ENCODE data around the gene CACNA1G. TPM values are rescaled to one million over a fixed set of nuclear protein-coding genes. Genes with fewer than 3 reads are reported as not detected.
A peak's percentile ranks its signal among the peaks of the same experiment; 100 is the strongest.

The CACNA1G gene
- polyA plus RNA-seq, 4 donors, result 6.5 to 7.4 (median 6.9) TPM

DNA sequence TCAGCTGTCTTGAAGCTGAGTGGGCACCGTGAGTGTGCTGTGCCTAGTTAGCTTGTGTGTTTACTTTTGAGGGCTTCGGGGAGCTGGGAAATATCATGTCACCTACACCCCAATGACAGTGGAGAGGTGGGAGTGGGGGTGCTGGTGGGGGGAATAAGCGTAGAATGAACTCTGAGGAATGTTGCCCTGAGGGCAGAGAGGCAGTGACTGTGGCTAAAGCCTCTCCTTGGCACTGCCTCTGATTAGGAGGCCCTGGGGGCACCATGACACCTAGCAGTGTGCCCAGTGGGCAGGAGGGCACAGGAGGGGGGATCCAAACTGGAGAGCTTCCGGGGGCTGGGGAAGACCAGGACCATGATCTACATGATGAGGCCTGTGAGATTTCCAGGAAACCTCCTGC is 24.8 kb downstream of the CACNA1G start:
- no peak for DNase-seq (ENCODE audit: low read depth in 4 of 4, low spot score in 3 of 4)

DNA sequence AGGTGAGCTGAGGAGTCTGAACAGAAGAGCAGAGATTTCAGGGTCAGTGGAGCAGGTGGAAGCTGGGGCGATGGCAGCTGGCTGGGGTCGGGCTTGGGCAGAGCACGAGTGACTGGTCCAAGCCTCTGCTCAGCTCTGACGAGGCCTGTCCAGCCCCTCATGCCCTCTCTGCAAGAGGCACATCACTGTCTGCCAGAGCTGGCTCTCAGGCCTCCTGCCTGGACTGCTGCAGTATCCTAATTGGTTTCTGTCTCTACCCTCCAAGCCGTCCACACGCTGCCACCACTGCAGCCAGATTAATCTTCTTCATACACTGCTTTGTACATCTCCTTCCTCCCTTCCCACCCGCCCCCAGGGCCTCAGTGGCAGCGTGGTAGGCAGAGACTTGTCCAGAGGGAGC is 25.4 kb downstream of the CACNA1G start:
- no peak for DNase-seq (ENCODE audit: low read depth in 4 of 4, low spot score in 3 of 4)

DNA sequence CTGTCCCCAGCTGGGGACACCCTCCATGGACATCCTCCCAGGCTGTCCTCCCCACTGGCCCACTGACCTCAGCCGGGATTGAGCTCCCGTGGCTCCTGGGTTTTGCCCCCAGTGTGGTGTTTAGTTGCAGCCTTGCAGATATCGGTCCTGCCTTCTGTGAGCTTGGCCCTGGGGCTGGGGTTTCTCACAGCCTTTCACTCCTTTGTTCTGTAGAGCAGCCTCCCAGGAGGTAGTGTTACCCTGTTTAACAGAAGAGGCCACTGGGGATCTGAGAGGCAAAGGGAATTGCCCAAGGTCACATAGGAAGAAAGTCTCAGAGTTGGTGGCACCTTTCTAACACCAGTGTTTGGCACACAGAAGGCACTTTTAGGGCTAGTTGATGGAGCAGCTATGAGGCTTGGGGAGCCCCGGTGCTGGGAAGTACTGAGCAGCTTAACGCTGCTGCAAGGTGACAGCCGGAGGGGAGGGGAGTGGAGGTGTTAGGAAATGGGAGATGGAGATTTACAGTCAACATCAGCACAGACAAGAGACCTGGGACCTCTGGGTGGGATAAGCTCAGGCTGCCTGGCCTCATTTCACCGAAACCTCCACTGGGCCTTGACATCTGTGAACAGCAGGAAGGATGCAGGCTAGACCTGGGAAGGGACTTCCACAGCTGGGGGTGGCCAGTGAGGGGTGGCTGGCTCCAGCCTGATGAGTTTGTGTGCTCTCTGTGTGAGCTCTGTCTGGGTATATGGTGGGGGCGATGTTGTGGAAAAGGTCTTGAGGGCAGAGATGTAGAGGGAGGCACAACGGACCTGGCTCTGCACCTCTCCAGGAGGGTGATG is 26.1 kb downstream of the CACNA1G start:
- DNase-seq (ENCODE audit: low read depth in 4 of 4, low spot score in 3 of 4), result no peak

GRCh38 chr17:50587571-50587970 is 27.1 kb downstream of the CACNA1G start:
- DNase-seq (ENCODE audit: low read depth in 4 of 4, low spot score in 3 of 4), result no peak

- DNase-seq (ENCODE audit: low read depth in 4 of 4, low spot score in 3 of 4), result no peak
These were observed 28.0 kb downstream of the CACNA1G start for GRCh38 chr17:50588391-50589049.

- DNase-seq (ENCODE audit: low read depth in 4 of 4, low spot score in 3 of 4), result peak in 1 of 4 donors; percentile 52
These were observed 28.7 kb downstream of the CACNA1G start for GRCh38 chr17:50589095-50589705.

- DNase-seq (ENCODE audit: low read depth in 4 of 4, low spot score in 3 of 4), result no peak
These were observed 30.6 kb downstream of the CACNA1G start for GRCh38 chr17:50590946-50591737.

DNA sequence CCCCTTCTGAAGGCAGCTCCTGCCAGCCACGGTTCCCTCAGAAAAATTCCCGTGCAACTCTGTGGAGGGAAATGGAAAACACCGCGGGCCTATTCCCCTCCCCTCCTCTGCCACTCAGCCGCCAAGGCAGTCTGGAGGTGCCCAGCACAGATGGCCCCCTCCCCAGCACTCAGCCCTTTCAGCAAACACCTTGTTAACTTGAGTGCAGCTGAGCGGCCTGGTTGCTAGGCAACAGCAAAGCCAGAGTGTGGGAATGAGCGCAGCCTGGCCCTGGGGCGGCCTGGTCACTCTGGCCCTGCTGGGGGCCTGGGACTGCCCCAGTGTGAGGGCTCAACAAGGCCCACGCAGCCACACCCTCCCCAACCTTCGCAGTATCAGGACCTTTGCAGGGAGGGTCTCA is 32.8 kb downstream of the CACNA1G start:
- peak in 1 of 4 donors; percentile 51 for DNase-seq (ENCODE audit: low read depth in 4 of 4, low spot score in 3 of 4)

DNA sequence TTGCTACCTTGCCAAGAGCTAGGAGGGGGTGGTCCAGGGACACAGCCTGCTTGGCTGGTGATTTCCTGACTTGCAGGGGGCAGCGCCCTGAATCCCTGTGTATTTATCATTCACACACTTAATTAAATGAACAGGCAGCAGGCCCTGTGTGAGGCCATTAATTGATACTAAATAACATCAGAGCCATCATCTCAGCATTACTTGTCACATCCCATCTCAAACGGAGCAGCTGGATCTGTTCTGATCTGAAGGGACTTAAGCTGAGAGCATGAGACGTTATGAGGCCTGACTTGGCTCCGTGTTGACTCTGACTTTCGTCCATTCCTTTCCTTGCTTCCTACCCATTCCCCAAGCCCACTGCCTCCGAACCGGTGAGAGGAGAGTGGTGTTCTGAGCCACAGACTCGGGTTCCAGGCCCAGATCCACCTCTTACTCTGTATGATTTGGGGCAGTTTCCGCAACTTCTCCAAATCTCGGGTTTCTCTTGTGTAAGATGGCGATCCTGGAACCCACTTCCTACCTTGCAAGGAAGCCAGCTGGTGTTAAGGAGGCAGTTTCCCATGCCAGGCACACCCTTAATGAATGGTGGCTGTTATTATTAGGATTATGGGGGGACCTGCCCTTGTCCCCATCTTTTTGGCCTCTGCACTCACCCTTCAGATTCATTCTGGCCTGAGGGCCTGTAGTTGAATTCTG is 33.8 kb downstream of the CACNA1G start:
- DNase-seq (ENCODE audit: low read depth in 4 of 4, low spot score in 3 of 4), result no peak

GRCh38 chr17:50594892-50595291 is 34.4 kb downstream of the CACNA1G start:
- DNase-seq (ENCODE audit: low read depth in 4 of 4, low spot score in 3 of 4), result no peak

GRCh38 chr17:50596191-50597037 is 35.9 kb downstream of the CACNA1G start:
- no peak for DNase-seq (ENCODE audit: low read depth in 4 of 4, low spot score in 3 of 4)

- no peak for DNase-seq (ENCODE audit: low read depth in 4 of 4, low spot score in 3 of 4)
These were observed 38.0 kb downstream of the CACNA1G start for GRCh38 chr17:50598487-50598886.

GRCh38 chr17:50599606-50600005 is 39.1 kb downstream of the CACNA1G start:
- no peak for DNase-seq (ENCODE audit: low read depth in 4 of 4, low spot score in 3 of 4)

DNA sequence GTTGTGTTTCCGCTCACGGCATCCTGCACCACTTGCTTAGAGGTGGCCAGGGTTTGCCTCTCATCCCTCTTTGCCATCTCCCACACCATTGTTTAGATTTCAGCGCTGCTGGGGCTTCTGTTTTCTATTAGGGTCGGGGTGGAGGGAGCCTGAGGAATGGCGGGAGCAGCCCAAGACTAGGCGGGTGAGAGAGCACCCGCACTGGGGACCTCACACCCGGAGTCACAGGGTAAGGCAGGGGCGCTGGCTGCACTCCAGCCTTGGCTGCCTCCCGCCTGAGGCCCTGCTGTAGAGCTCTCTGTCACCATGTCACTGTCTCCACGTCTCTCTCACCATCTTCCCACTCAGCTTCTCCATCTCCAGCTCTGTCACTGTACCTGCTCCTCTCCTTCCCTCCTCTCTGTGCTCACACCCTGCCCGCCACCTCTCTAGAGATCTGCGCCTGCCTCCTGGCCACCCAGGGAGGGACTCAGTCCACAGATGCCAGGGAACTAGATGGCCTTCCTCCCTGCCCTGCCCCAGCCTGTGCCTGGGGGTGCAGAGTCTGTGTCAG is 41.4 kb downstream of the CACNA1G start:
- no peak for DNase-seq (ENCODE audit: low read depth in 4 of 4, low spot score in 3 of 4)

- DNase-seq (ENCODE audit: low read depth in 4 of 4, low spot score in 3 of 4), result no peak
These were observed 42.3 kb downstream of the CACNA1G start for GRCh38 chr17:50602836-50603235.

DNA sequence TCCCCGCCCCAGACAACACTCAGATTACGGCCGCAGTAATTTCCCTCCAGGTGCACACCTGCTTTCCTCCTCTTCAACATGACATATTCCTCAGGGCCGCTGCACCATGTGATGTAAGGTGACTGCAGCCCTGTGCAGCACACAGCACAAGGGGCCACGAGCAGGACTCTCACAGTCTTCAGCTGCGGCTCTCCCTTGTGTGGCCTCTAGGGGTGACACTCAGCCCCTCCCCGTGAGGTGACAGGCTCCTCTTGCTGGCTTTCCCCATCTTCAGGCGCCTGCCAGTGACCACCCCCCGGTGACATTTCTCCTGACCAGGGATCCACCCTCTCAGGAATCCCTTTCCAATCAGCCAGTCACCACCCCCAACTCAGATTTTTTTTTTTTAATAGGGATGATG is 42.8 kb downstream of the CACNA1G start:
- no peak for DNase-seq (ENCODE audit: low read depth in 4 of 4, low spot score in 3 of 4)

DNA sequence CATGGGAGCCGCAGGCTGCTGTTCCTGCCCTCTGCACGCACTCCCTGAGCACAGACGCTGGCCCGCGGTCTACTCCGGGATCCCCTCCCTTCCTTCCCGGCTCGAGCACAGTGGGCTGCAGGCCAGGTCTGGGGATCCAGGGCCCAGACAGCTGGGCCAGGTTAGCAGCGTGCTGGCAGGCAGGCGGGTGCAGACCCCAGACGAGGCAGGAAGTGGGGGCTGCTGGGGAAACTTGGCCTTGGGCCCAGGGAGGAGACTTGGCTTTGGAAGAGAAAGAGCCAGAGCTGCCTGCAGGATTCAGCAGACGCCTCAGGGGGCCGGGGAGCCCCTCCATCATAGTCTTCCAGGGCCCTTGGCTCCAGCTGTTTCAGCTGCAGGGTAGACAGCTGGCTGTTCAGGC is 44.0 kb downstream of the CACNA1G start:
- DNase-seq (ENCODE audit: low read depth in 4 of 4, low spot score in 3 of 4), result peak; percentile 63 to 80 (median 76)

DNA sequence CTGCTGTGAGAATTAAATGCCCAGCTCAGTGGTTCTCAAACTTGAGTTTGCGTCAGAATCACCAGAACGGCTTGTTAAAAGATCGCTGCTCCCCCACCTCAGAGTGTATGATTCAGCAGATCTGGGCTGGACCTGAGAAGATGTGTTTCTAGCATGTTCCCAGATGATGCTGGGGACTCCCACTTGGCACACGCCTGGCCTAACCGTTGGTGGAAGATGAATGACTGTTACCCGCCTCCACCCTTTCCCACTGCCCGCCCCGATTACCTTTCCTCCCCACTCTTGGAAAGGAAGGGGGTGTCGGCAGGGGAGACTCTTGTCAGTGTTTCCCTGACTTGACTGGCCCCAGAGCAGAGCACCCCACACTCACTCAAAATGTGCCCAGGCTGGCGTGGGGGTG is 44.9 kb downstream of the CACNA1G start:
- DNase-seq (ENCODE audit: low read depth in 4 of 4, low spot score in 3 of 4), result no peak

- DNase-seq (ENCODE audit: low read depth in 4 of 4, low spot score in 3 of 4), result no peak
These were observed 47.1 kb downstream of the CACNA1G start for GRCh38 chr17:50607522-50608175.

All from right renal pelvis (tissue), 4 donors.